Measurements from ENCODE around the gene TALDO1. TPM values are rescaled to one million over a fixed set of nuclear protein-coding genes. Genes with fewer than 3 reads are reported as not detected.

Gene TALDO1
- total and polyA plus RNA-seq, 2 experiments from 2014 or later: 353 to 402 TPM

DNA sequence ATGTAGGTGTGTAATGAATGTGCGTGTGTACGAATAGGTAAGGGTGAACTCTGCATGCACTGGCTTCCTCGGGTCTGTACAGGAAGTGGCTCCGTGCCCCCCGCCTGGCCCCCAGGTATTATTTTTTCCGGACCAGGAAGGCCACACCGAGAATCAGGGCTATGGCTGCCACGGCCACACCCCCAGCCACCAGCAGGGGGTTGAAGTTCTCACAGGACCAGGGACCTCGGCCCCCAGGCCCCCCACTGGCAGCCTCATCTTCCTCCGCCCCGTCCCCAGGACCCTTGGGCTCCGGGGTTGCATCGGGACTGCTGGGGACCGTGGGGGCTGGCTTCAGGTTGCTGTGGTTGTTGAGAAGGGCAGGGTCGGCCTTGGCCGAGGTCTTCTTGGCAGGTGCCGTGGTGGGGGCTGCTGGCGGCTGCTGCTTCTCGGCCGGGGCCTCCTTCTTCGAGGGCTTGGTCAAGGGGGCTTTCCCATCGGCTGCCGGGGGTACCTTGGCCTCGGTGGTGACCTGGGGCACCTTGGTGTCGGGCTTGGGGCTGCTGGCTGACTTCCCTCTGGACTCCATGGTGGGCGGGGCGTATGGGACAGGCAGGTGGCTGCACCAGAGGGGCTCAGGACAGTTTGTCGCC lies 40.9 kb downstream of the TALDO1 start (continued):
- TF ChIP-seq, protein P1, sequence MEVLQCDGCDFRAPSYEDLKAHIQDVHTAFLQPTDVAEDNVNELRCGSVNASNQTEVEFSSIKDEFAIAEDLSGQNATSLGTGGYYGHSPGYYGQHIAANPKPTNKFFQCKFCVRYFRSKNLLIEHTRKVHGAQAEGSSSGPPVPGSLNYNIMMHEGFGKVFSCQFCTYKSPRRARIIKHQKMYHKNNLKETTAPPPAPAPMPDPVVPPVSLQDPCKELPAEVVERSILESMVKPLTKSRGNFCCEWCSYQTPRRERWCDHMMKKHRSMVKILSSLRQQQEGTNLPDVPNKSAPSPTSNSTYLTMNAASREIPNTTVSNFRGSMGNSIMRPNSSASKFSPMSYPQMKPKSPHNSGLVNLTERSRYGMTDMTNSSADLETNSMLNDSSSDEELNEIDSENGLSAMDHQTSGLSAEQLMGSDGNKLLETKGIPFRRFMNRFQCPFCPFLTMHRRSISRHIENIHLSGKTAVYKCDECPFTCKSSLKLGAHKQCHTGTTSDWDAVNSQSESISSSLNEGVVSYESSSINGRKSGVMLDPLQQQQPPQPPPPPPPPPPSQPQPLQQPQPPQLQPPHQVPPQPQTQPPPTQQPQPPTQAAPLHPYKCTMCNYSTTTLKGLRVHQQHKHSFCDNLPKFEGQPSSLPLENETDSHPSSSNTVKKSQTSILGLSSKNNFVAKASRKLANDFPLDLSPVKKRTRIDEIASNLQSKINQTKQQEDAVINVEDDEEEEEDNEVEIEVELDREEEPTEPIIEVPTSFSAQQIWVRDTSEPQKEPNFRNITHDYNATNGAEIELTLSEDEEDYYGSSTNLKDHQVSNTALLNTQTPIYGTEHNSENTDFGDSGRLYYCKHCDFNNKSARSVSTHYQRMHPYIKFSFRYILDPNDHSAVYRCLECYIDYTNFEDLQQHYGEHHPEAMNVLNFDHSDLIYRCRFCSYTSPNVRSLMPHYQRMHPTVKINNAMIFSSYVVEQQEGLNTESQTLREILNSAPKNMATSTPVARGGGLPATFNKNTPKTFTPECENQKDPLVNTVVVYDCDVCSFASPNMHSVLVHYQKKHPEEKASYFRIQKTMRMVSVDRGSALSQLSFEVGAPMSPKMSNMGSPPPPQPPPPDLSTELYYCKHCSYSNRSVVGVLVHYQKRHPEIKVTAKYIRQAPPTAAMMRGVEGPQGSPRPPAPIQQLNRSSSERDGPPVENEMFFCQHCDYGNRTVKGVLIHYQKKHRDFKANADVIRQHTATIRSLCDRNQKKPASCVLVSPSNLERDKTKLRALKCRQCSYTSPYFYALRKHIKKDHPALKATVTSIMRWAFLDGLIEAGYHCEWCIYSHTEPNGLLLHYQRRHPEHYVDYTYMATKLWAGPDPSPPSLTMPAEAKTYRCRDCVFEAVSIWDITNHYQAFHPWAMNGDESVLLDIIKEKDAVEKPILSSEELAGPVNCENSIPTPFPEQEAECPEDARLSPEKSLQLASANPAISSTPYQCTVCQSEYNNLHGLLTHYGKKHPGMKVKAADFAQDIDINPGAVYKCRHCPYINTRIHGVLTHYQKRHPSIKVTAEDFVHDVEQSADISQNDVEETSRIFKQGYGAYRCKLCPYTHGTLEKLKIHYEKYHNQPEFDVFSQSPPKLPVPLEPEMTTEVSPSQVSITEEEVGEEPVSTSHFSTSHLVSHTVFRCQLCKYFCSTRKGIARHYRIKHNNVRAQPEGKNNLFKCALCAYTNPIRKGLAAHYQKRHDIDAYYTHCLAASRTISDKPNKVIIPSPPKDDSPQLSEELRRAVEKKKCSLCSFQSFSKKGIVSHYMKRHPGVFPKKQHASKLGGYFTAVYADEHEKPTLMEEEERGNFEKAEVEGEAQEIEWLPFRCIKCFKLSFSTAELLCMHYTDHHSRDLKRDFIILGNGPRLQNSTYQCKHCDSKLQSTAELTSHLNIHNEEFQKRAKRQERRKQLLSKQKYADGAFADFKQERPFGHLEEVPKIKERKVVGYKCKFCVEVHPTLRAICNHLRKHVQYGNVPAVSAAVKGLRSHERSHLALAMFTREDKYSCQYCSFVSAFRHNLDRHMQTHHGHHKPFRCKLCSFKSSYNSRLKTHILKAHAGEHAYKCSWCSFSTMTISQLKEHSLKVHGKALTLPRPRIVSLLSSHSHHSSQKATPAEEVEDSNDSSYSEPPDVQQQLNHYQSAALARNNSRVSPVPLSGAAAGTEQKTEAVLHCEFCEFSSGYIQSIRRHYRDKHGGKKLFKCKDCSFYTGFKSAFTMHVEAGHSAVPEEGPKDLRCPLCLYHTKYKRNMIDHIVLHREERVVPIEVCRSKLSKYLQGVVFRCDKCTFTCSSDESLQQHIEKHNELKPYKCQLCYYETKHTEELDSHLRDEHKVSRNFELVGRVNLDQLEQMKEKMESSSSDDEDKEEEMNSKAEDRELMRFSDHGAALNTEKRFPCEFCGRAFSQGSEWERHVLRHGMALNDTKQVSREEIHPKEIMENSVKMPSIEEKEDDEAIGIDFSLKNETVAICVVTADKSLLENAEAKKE (CRISPR knock-in tag; IDR thresholded peaks at IDR 0.05): no peak
- TF ChIP-seq STAT1 (IDR thresholded peaks at IDR 0.05; ENCODE audit: unreplicated experiment): no peak
- TF ChIP-seq CREB1 (CRISPR knock-in tag; IDR thresholded peaks at IDR 0.05; ENCODE audit: low read depth): no peak
- no peak for TF ChIP-seq JUNB (IDR thresholded peaks at IDR 0.05; ENCODE audit: unreplicated experiment)
- no peak for TF ChIP-seq NANOG (IDR thresholded peaks at IDR 0.05; ENCODE audit: borderline replicate concordance)
- TF ChIP-seq ZNF331 (CRISPR knock-in tag; IDR thresholded peaks at IDR 0.05; ENCODE audit: low read depth): no peak
- TF ChIP-seq, protein P2, sequence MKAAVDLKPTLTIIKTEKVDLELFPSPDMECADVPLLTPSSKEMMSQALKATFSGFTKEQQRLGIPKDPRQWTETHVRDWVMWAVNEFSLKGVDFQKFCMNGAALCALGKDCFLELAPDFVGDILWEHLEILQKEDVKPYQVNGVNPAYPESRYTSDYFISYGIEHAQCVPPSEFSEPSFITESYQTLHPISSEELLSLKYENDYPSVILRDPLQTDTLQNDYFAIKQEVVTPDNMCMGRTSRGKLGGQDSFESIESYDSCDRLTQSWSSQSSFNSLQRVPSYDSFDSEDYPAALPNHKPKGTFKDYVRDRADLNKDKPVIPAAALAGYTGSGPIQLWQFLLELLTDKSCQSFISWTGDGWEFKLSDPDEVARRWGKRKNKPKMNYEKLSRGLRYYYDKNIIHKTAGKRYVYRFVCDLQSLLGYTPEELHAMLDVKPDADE (IDR thresholded peaks at IDR 0.05): no peak
